Activated CD8-positive, alpha-beta T cell treated with anti-CD3 and anti-CD28 coated beads for 36 hours (primary cell): ENCODE results near the gene PARP1. TPM values are rescaled to one million over a fixed set of nuclear protein-coding genes. Genes with fewer than 3 reads are reported as not detected.

Experiments
- ATAC-seq: fragments of 200-7000 bp; cut with Tn5 transposase; one replicate; pipeline ENCODE4 v1.10.0; 2021; ENCODE audit warnings: mild to moderate bottlenecking, moderate library complexity
- CTCF ChIA-PET: fragments of 350-600 bp; sonication (Branson Sonifier 250); formaldehyde crosslinking; loops from one replicate; lab custom pipeline; 2021; ENCODE audit warnings: antibody characterized with exemption; lab: Charles Lee
- POLR2A ChIA-PET: fragments of 350-600 bp; sonication (Branson Sonifier 250); formaldehyde crosslinking; loops from one replicate; lab custom pipeline; 2021; ENCODE audit warnings: antibody characterized with exemption; lab: Charles Lee
- DNase-seq: peaks from one replicate; pipeline ENCODE4 v3.0.0-alpha.2; 2020
- H3K27ac Mint-ChIP-seq: one replicate; pipeline ENCODE4 v1.8.0; 2021; ENCODE audit warnings: mild to moderate bottlenecking, mixed read lengths
- H3K27me3 Mint-ChIP-seq: one replicate; pipeline ENCODE4 v1.8.0; 2021; ENCODE audit warnings: mixed read lengths
- H3K36me3 Mint-ChIP-seq: one replicate; pipeline ENCODE4 v1.8.0; 2021; ENCODE audit warnings: low read depth, mixed read lengths
- H3K4me1 Mint-ChIP-seq: one replicate; pipeline ENCODE4 v1.8.0; 2021; ENCODE audit warnings: low read depth, mixed read lengths
- H3K4me3 Mint-ChIP-seq: one replicate; pipeline ENCODE4 v1.8.0; 2021; ENCODE audit warnings: mild to moderate bottlenecking, moderate library complexity, mixed read lengths
- H3K9me3 Mint-ChIP-seq: one replicate; pipeline ENCODE4 v1.8.0; 2021; ENCODE audit warnings: mixed read lengths
- intact Hi-C: fragments of 100-400 bp; cut with micrococcal nuclease; formaldehyde crosslinking; loops from one replicate; pipeline ENCODE4 v1.10.0; 2022
- total RNA-seq, 2 experiments: library from RNA; stranded (reverse); gene quantifications; one replicate each; pipeline ENCODE4 v1.2.3, GENCODE V29; 2021
- TF ChIP-seq, protein P1 (sequence below): fragments of 200-600 bp; IDR thresholded peaks from one replicate; pipeline ENCODE4 v1.8.0; 2022; ENCODE audit warnings: antibody characterized with exemption, mild to moderate bottlenecking

The PARP1 gene
- total RNA-seq, 2 experiments from 2014 or later = 203 to 206 TPM

DNA sequence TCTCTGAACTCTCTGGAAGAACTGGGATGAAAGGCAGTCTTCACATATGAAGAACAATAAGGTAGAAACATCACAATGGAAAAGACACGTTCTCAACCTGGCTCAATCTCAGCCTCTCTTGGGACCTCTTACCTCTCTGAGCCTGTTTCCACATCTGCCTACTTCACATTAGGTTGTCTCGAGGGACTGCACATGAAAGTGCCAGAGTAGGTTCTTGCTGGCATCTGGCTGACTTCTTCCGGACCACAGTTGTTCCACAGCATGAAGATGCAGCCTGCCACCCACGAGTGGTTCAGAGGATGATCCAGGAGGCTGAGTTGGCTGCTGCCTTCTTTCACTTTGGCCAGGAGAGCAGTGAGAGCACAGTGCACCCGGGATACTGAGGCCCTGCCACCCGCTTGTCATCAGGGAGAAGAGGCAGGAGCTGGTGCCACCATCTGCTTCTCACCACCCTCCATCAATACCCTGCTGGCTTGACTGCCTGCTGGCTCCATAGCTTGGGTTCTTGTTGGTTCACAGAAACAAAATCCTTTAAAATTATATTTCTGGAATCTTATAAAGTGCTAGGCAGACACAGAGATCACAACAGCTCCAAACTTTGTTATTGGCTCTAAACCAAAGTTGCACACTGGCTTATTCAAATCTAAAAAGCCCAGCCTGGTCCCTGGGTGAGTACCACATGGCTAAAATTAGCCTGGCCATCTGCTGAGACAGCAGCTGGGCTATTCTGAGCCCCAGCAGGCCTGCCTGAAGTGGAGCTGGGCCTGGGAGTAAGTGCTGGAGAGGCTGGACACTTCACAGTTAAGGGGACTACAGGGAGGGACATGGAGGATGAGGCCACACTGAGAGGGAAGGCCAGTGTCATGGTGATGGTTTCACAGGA is 52.0 kb downstream of the PARP1 start:
- POLR2A ChIA-PET = interaction anchor here (0.8 to 1.0 kb wide), 2 partner anchors 9 to 50 kb away, joined by 3 read pairs; no protein-coding TSS in a partner anchor
- Mint-ChIP-seq H3K27me3 (no peaks in the 10 kb centered on the region), H3K36me3 (peaks cover 17% of the 10 kb centered on the region), H3K9me3 (no peaks in the 10 kb centered on the region), H3K27ac (peak overlapping the region; percentile 38), H3K4me3 (no peak overlapping the region), H3K4me1 (no peaks in the 10 kb centered on the region)
- CTCF ChIA-PET = no interaction called here
- TF ChIP-seq, protein P1, sequence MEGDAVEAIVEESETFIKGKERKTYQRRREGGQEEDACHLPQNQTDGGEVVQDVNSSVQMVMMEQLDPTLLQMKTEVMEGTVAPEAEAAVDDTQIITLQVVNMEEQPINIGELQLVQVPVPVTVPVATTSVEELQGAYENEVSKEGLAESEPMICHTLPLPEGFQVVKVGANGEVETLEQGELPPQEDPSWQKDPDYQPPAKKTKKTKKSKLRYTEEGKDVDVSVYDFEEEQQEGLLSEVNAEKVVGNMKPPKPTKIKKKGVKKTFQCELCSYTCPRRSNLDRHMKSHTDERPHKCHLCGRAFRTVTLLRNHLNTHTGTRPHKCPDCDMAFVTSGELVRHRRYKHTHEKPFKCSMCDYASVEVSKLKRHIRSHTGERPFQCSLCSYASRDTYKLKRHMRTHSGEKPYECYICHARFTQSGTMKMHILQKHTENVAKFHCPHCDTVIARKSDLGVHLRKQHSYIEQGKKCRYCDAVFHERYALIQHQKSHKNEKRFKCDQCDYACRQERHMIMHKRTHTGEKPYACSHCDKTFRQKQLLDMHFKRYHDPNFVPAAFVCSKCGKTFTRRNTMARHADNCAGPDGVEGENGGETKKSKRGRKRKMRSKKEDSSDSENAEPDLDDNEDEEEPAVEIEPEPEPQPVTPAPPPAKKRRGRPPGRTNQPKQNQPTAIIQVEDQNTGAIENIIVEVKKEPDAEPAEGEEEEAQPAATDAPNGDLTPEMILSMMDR = no peak
- no peak for ATAC-seq
- no peak for DNase-seq
- intact Hi-C loops = no loop called here

DNA sequence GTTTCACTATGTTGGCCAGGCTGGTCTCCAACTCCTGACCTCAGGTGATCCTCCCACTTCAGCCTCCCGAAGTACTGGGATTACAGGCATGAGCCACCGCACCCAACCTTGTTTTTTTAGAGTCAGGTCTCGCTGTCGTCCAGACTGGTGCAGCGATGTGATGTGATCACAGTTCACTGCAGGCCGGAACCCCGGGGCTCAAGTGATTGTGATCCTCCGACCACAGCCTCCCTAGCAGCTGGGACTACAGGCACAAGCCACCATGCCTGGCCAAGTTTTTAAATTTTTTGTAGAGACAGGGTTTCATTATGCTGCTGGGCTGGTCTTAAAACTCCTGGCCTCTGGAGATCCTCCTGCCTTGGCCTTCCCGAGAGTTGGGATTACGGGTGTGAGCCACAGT is 52.9 kb downstream of the PARP1 start:
- Mint-ChIP-seq H3K27ac (no peak overlapping the region), H3K9me3 (no peaks in the 10 kb centered on the region), H3K27me3 (no peaks in the 10 kb centered on the region), H3K4me3 (no peak overlapping the region), H3K4me1 (peaks cover 2% of the 10 kb centered on the region), H3K36me3 (peaks cover 9% of the 10 kb centered on the region)
- TF ChIP-seq, protein P1 = no peak
- intact Hi-C loops = no loop called here
- ChIA-PET CTCF (no interaction called here), POLR2A (interaction anchor here (0.7 kb wide), 1 partner anchor 14 kb away, joined by 4 read pairs; no protein-coding TSS in a partner anchor)
- ATAC-seq (no peak), DNase-seq (no peak)

DNA sequence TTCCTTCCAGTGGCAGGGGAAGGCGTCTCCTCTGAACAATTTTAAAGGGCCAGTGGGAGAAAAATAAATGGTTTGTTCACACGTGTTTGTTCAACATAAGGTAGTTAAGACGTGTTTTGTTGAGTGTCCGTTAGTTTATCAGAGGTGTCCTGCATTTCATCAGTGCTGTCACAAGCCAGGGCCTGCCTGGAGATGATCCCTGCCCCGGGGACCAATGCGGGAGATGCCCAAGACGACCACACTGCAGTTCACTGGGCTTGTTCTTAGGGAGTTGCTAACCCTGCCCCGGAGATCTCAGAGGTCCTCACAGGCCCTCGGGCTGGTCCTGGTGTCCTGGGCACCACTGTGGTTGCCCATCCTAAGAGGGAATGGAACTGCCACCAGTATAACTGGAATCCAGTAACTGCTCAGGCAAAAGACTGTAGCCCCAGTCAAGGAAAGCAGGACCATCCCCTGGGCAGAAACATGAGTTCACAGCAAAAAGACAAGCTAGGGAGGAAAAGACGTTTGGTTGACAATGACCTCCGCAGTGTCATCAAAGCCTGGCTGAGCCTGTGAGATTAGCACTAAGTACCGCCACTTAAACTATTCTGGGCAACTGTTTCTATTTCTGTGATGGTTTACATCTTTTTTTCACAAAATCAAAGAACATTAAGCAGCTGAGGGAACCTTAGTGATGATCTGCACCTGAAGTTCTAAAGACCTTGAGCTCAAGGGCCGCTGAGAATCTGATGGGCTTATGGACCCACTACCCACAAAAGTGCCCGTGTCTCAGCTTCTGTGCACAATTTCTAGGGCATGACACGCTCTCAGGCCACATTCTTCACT is 54.0 kb downstream of the PARP1 start:
- Mint-ChIP-seq H3K4me3 (no peak overlapping the region), H3K27ac (no peak overlapping the region), H3K4me1 (peaks cover 4% of the 10 kb centered on the region), H3K9me3 (no peaks in the 10 kb centered on the region), H3K27me3 (no peaks in the 10 kb centered on the region), H3K36me3 (no peaks in the 10 kb centered on the region)
- TF ChIP-seq, protein P1 = no peak
- intact Hi-C loops = no loop called here
- DNase-seq (no peak), ATAC-seq (no peak)
- ChIA-PET CTCF (interaction anchor here (1.1 kb wide), 1 partner anchor 229 kb away, joined by 3 read pairs; no protein-coding TSS in a partner anchor), POLR2A (interaction anchor here (0.6 to 0.7 kb wide), 3 partner anchors 15 to 213 kb away, joined by 3 to 4 read pairs (median 3); no protein-coding TSS in a partner anchor)

DNA sequence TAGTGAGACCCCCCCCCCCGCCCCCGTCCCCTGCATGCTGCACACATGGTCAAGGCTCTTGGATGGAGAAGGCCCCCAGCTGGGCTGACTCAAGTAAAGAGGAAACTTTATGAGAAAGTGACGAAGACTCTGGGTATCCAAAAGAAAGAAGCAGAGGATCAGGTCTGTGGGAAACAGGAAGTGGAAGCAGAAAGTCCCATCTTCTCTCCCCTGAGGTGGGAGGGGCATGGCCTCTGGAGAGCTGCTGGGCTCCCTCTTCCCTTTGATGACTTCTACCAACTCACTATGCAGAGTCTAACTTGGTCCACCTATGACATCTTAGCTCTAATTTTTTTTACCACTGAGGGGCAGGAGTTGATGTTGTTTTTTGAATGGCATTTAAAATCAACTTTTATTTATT is 56.2 kb downstream of the PARP1 start:
- Mint-ChIP-seq H3K27ac (no peak overlapping the region), H3K27me3 (no peaks in the 10 kb centered on the region), H3K36me3 (no peaks in the 10 kb centered on the region), H3K4me3 (no peak overlapping the region), H3K9me3 (no peaks in the 10 kb centered on the region), H3K4me1 (peaks cover 4% of the 10 kb centered on the region)
- no peak for DNase-seq
- TF ChIP-seq, protein P1 = no peak
- intact Hi-C loops = no loop called here
- ChIA-PET POLR2A (no interaction called here), CTCF (interaction anchor here (1.4 kb wide), 1 partner anchor 226 kb away, joined by 3 read pairs; no protein-coding TSS in a partner anchor)
- no peak for ATAC-seq
